GM19099 (cell line): ENCODE measurements around the gene CCDC3.

Source experiments
- POLR2A ChIP-seq: IDR thresholded peaks from 3 replicates; pipeline ENCODE4 v1.6.1; 2011; ENCODE audit warnings: low read depth; ENCODE audit not compliant: insufficient read length; ENCODE audit errors: extremely low read depth

Gene CCDC3

DNA sequence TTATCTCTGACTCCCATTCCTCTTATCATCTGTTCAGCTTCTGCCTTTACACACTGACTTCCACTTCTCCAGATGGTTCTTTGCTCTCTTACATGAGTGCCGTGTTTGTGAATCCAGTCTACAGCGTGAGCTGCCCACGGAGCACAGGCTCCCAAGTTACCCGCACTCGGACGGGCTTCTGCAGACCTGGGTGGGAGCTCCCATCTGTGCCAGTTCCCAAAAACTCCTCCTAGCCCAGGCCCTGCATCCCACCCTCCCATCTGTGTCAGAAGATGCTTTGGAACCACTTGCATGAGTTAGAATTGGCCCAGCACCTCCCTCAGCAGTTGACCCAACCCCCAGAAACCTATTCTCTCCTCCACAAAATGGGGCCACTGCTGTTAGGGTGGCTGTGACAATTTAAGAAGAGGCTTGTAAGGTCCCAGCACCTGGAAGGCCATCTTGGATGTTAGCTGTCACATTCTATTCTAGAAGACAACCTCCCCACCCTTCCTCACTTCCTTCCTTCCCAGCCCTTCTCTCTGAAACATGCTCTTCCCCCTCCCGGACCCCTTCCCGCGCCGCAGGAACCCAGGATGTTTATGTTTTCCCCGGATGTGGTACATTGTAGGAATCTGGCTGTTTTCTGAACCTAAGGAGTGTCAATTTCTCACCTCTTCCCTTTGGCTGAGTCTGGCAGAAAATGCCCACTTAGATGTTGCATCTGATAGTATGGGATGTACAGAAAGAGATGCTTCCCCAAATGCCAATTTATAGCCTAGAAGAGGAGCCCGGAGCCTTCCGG, 79.2 kb downstream of the CCDC3 start:
- no peak for TF ChIP-seq POLR2A

GRCh38 chr10:12921163-12921562, 80.3 kb downstream of the CCDC3 start:
- no peak for TF ChIP-seq POLR2A

DNA sequence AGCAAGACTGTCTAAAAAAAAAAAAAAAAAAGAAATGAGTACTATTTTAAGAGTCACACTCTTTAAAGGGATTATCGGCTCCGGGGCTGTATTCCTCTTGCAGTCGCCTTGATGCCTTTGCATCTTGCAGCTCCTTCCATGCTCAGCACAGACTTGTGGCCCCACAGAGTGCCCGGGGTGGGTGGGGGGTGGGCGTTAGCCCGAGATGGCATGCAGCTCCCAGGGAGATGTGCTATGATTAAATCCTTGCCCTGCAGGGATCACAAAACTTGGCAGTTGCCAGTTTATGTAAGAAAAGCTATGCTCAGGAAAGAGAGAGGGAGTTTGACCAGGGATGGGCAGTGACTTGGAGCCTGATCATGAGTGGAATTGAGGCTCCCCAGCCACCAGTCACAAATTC, 81.9 kb downstream of the CCDC3 start:
- no peak for TF ChIP-seq POLR2A

GRCh38 chr10:12916587-12916986, 84.9 kb downstream of the CCDC3 start:
- no peak for TF ChIP-seq POLR2A

GRCh38 chr10:12915637-12916168, 85.8 kb downstream of the CCDC3 start:
- no peak for TF ChIP-seq POLR2A

GRCh38 chr10:12914111-12914510, 87.4 kb downstream of the CCDC3 start:
- no peak for TF ChIP-seq POLR2A

DNA sequence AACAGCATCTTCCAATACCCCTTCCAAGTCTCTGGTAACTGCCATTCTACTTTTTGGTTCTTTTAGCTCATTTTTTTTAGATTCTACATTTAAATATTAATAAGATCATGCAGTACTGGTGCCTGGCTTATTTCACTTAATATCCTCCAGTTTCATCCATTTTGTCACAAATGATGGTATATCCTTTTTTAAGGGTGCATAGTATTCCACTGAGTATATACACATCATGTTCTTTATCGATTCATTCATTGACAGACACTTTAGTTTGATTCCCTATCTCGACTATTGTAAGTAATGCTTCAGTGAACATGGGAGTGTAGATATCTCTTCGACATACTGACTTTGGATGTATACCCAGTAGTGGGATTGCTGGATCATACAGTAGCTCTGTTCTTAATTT, 89.7 kb downstream of the CCDC3 start:
- no peak for TF ChIP-seq POLR2A

DNA sequence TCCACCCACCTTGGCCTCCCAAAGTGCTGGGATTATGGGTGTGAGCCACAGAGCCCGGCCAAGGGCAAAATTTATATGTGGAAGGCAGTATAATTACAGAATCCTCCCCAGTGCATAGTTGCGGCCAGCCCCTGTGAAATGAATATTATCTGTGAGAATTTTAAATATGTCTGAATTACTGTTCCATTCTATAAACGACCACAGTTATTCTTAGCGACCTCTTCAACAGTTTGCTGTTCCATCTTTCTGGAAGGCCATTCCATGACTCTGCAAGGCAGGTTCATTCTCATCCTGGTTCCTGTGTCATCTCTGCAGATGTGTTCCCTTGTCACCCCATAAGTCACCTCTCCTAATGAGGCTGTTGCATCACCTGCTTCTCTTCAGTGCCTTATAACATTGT, 90.7 kb downstream of the CCDC3 start:
- TF ChIP-seq POLR2A: no peak

GRCh38 chr10:12909836-12910185, 91.7 kb downstream of the CCDC3 start:
- TF ChIP-seq POLR2A: no peak

DNA sequence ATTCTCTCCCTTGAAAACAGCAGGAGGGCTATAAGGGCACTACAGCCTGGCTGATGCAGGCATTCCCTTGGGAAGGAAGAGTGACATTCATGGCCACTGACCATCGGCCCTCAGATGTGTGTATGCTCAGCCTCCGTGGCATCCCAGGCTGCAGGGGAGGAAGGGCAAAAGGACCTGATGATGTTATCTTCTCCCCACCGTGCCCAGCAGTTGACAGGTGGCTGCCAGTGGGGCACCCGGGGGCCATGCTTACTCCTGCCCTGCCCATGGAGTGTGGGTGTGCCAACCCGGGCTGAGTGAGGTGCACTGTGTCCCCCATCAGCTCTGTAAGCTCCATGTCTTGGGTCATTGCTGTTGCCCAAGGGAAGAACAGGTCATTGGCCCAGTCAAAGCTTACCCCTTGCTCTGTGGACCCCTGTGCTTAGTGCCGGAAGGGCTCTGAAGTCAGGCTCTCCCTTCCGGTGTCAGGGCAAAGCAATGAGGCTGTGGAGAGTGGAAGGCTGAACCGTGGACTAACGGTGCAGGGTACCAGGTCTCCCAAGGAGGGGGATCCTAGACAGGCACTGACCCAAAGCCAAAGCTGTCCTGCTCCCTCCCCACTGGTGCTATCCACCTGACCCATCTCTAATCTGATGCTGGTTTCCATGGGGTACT, 92.2 kb downstream of the CCDC3 start:
- TF ChIP-seq POLR2A: no peak

GRCh38 chr10:12908773-12909172, 92.7 kb downstream of the CCDC3 start:
- TF ChIP-seq POLR2A: no peak

- TF ChIP-seq POLR2A: no peak
Measured at GRCh38 chr10:12907656-12908055, 93.9 kb downstream of the CCDC3 start.

DNA sequence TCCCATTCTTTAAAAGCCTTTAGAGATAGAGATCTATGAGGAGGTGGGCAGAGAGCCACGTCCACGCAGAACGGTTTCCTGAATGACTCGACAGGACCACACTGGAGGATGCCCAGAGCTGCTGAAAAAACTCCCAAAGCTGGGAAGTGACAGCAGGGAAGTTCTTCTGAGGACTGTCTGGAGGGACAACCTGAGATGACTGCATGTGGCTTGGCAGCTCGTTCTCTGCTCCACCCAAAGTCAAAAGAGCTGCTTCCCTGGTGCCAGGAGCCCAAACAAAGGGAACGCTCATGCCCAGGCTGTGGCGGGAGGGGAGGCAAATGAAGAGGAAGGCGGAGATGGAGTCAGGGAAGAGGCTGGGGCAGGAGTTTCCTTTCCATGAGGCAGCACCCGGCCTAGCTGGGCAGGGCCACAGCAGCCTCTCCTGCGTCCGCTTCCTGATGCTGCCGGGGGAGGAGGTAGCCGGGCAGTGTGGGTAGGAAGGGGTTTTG, 95.4 kb downstream of the CCDC3 start:
- no peak for TF ChIP-seq POLR2A

DNA sequence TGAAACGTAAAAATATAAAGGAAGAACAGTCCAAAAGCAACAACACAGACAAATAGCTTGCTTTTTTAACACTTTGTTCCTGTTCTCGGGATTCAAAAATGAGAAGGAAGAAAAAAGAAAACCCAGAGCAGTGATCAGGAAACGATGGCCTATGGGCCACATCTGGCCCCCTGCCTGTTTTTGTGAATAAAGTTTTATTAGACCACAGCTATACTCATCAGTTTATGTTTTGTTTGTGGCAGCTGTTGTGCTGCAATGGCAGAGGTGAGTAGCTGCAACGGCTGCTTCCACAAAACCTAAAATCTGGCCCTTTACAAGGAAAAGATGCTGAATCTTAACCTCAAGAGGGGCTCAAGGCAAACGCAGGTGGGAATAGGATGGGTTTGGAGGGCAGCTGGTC, 96.4 kb downstream of the CCDC3 start:
- no peak for TF ChIP-seq POLR2A

DNA sequence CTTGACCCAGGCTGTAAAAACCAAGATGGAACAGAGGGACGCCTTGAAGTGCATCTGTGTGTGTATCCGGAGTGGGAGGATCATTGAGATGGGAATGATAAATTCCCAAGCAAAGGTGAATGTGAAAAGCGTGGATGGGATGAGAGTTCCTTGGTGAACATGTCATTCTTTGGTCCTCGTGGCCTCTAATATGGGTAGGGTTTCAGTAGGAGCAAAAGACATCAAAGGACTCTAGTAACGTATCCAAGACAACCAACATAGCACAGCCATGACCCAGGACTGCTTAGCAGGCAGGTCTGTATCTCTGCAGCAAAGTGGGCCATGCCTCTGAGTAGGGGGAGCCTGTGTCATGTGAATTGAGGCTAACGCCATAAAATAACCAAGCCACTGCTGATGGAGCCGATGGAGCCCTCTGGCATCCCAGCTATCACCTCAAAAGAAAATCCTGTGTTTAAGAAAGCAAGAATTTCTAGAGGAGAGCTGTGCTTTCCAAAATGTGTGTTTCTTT, 98.6 kb downstream of the CCDC3 start:
- TF ChIP-seq POLR2A: no peak

- no peak for TF ChIP-seq POLR2A
Measured at GRCh38 chr10:12902135-12902572, 99.4 kb downstream of the CCDC3 start.

DNA sequence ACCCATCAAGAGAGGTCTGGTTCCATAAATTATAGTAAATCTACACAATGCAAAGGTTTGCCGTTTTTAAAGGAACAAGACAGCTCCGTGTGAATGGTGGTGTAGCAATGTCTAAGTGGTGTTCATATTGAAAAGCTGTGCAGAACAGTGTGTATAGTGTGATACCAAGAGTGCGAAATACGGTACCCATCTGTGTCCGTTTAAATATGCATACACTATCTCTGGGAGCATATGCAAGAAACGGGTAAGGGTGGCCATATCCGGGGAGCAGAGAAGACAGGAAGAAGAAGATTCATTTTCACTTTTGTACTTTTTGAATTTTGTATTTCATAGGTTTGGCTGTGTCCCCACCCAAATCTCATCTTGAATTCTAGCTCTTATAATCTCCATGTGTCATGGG, 102.0 kb downstream of the CCDC3 start:
- no peak for TF ChIP-seq POLR2A

DNA sequence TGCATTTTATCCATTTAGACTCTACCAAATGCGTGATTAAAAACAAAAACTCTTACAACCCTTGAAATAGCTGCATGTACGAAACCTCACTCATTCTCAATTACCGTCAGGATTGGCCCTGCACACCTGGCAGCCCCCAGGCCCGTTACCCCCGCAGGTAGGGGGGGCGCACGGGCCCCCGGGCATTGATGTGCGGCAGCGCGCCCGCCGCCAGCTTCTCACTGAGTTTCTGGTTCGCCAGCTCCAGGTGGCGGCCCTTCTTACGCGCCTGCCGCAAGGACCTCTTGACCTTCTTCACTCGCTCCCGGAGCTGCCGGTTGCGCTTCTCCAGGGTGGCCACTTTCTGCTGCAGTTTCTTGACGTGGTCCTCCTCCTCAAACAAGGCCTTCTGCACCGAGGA, 103.2 kb downstream of the CCDC3 start:
- no peak for TF ChIP-seq POLR2A
